Esophagus muscularis mucosa (tissue), 4 donors: ENCODE results near the gene OR6N2. TPM values are rescaled to one million over a fixed set of nuclear protein-coding genes. Genes with fewer than 3 reads are reported as not detected.

Experiments used
- DNase-seq: peaks from one replicate; pipeline ENCODE4 v3.0.0-alpha.2; 2017; ENCODE audit errors: extremely low spot score
- H3K27ac ChIP-seq, 4 donors: fragments of 200-600 bp; sonication (generic); replicated peaks in 1 of 4; 1 replicate in 3 of 4; 2 replicates in 1 of 4; pipeline ENCODE4 v1.5.1; 2016 to 2019; ENCODE audit warnings: mild to moderate bottlenecking in 1 of 4
- H3K27me3 ChIP-seq, 4 donors: fragments of 200-600 bp; sonication (generic); one replicate each; pipeline versions ENCODE4 v1.5.1 to v1.6.0; 2016 to 2019
- H3K36me3 ChIP-seq, 4 donors: fragments of 200-600 bp; sonication (generic); one replicate each; pipeline ENCODE4 v1.5.1; 2016 to 2019
- H3K4me1 ChIP-seq, 4 donors: fragments of 200-600 bp; sonication (generic); one replicate each; pipeline ENCODE4 v1.5.1; 2016 to 2019
- H3K4me3 ChIP-seq, 4 donors: fragments of 200-600 bp; sonication (generic); 1 replicate in 2 of 4; 2 replicates in 2 of 4; pipeline ENCODE4 v1.5.1; 2016 to 2019; ENCODE audit warnings: mild to moderate bottlenecking in 4 of 4, moderate library complexity in 1 of 4
- H3K9me3 ChIP-seq, 4 donors: fragments of 200-600 bp; sonication (generic); 1 replicate in 3 of 4; 2 replicates in 1 of 4; pipeline ENCODE4 v1.5.1; 2016 to 2019
- CTCF ChIP-seq, 3 experiments: fragments of 200-600 bp in 2 of 3; fragments of 450-650 bp in 1 of 3; sonication (generic) in 2 of 3; IDR thresholded peaks; one replicate each; pipeline ENCODE4 v1.5.1; 2017 to 2019; ENCODE audit warnings: antibody characterized with exemption in 3 of 3, mild to moderate bottlenecking in 2 of 3, moderate library complexity in 1 of 3
- EP300 ChIP-seq: sonication (generic); formaldehyde crosslinking; IDR thresholded peaks from one replicate; pipeline ENCODE4 v1.6.1; 2017; ENCODE audit warnings: antibody characterized with exemption
- POLR2A ChIP-seq: fragments of 450-650 bp; IDR thresholded peaks from one replicate; pipeline ENCODE4 v1.6.1; 2017; ENCODE audit warnings: antibody characterized with exemption, moderate library complexity, mild to moderate bottlenecking, low read depth
- POLR2AphosphoS5 ChIP-seq, 2 donors: sonication (generic); formaldehyde crosslinking; IDR thresholded peaks; one replicate each; pipeline ENCODE4 v1.6.1; 2017; ENCODE audit warnings: antibody characterized with exemption in 2 of 2
- WGBS: methylation state at CpG from one replicate; pipeline ENCODE4 v1.1.5; 2018; 5-methylcytosine and 5-hydroxymethylcytosine counted together
- intact Hi-C: fragments of 100-400 bp; cut with DNase I; formaldehyde crosslinking; loops from one replicate; pipeline ENCODE4 v1.15.1; 2023
- total RNA-seq, 4 donors: library from RNA; depleted of rRNA; stranded (reverse); fragments of >200 nt; gene quantifications; one replicate each; pipeline versions ENCODE4 v1.1.0 to v1.2.1, GENCODE V29; 2016

OR6N2 gene
- not detected for total RNA-seq

- no peak for TF ChIP-seq CTCF (IDR thresholded peaks at IDR 0.05)
- no peak for TF ChIP-seq POLR2A
- no peak for TF ChIP-seq EP300
- TF ChIP-seq POLR2AphosphoS5 (IDR thresholded peaks at IDR 0.05) = no peak
- Histone ChIP-seq H3K9me3 (no peaks in the 10 kb centered on the region), H3K36me3 (no peaks in the 10 kb centered on the region), H3K27ac (no peak within 1 kb of the TSS), H3K27me3 (no peaks in the 10 kb centered on the region), H3K4me1 (no peaks in the 10 kb centered on the region), H3K4me3 (no peak within 1 kb of the TSS)
- DNase-seq = no peak
- intact Hi-C loops = no loop called here
These were observed at the start of gene OR6N2 for GRCh38 chr1:158781104-158781503. Gene OR6N2 (minus strand): TSS chr1:158781204. CDS start chr1:158777635, 3,569 bp downstream.

GRCh38 chr1:158830074-158830677 is 49.2 kb upstream of the OR6N2 start:
- Histone ChIP-seq H3K4me3 (no peak overlapping the region), H3K27ac (no peak overlapping the region), H3K4me1 (no peaks in the 10 kb centered on the region), H3K36me3 (no peaks in the 10 kb centered on the region), H3K9me3 (peaks cover 0 to 6% (median 0%) of the 10 kb centered on the region in 4 donors), H3K27me3 (no peaks in the 10 kb centered on the region)
- DNase-seq = no peak
- no peak for TF ChIP-seq POLR2AphosphoS5 (IDR thresholded peaks at IDR 0.05)
- no peak for TF ChIP-seq CTCF (IDR thresholded peaks at IDR 0.05)
- TF ChIP-seq EP300 = no peak
- TF ChIP-seq POLR2A = no peak
- 70% methylated on average over 2 of the region's 2 CpGs for WGBS
- intact Hi-C loops = no loop called here

GRCh38 chr1:158821723-158822122 is 40.7 kb upstream of the OR6N2 start:
- TF ChIP-seq CTCF (IDR thresholded peaks at IDR 0.05) = no peak
- no peak for TF ChIP-seq POLR2AphosphoS5 (IDR thresholded peaks at IDR 0.05)
- TF ChIP-seq EP300 = no peak
- no peak for TF ChIP-seq POLR2A
- Histone ChIP-seq H3K4me3 (no peak overlapping the region), H3K27me3 (no peaks in the 10 kb centered on the region), H3K36me3 (no peaks in the 10 kb centered on the region), H3K9me3 (no peaks in the 10 kb centered on the region), H3K4me1 (no peaks in the 10 kb centered on the region), H3K27ac (no peak overlapping the region)
- DNase-seq = no peak
- intact Hi-C loops = no loop called here
- 84% methylated on average over 1 of the region's 1 CpG for WGBS

GRCh38 chr1:158819461-158820443 is 38.7 kb upstream of the OR6N2 start:
- no peaks in the 10 kb centered on the region for H3K4me1 ChIP-seq
- 52% methylated on average over 7 of the region's 7 CpGs for WGBS
- H3K27me3 ChIP-seq = no peaks in the 10 kb centered on the region
- H3K4me3 ChIP-seq = no peak overlapping the region
- no peaks in the 10 kb centered on the region for H3K36me3 ChIP-seq
- H3K27ac ChIP-seq = no peak overlapping the region
- TF ChIP-seq CTCF (IDR thresholded peaks at IDR 0.05) (no peak), POLR2A (no peak), POLR2AphosphoS5 (IDR thresholded peaks at IDR 0.05) (no peak), EP300 (no peak)
- no peak for DNase-seq
- no peaks in the 10 kb centered on the region for H3K9me3 ChIP-seq
- intact Hi-C loops = no loop called here
